Measurements from ENCODE around the gene IGDCC3. TPM values are rescaled to one million over a fixed set of nuclear protein-coding genes. Genes with fewer than 3 reads are reported as not detected.

The IGDCC3 gene
- polyA plus RNA-seq, 3 donors, result 0.01 to 0.79 TPM; not detected in 1

DNA sequence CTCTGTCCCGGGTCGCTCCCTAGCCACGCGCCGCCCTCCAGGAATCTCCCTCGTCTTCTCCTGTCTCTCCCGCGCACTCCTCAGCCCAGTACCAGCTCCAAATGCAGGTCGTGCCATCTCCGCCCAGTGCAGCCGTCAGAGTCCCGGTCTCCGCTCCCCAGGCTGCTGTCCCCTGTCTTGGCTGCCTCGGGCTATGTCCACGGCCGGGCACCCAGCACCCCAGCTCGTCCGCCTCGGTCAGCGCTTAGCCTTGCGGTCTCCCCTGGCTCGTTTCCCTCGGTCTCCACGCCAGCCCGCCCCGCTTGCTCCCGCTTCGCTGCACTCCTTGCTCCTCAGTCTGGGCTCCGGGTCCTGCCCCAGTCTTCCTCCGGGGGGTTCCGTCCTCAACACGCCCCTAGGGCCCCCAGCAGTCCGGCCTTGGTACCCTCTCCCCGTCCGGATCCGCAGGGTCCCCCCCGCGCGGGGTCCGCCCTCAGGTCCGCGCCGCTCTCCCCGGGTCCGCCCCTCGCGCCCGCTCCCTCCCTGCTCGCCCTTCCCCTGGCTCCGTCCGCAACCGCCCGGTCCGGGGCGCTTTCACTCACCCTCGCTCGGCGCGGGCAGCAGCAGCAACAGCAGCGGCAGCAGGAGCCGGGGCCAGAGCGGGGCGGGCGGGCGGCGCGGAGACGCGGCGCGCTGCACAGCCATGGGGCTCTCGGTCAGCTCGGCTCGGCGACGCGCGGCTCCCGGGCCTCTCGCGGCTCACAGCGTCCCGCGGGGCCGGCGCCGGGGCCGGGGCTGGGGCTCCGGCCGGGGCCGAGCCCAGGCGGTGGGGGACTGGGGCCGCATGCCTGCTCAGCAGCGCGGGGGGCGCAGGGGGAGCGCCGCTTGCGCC lies 462 bp downstream of the IGDCC3 start:
- 0% methylated on average over 55 to 99 of the region's 99 CpGs for WGBS, 3 donors
- H3K27ac ChIP-seq (ENCODE audit: low read depth, low read length), result no peak overlapping the region

DNA sequence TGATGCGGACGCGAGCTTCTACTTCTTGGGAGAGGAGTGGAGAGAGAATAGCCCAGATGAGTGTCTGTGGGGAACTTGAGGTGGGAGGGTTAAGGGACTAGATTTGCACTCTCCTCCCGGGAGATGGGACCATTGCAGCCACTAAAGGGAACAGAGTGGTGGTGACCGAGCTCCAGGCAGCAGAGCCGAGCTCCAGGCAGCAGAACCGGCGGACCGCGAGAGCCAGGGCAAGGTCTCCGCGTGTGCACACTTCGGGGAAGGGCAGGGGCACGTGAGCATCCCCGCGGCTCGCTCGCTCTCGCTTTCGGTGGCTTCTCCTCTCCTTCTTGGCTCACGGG lies 1.1 kb downstream of the IGDCC3 start:
- no peak overlapping the region for H3K27ac ChIP-seq (ENCODE audit: low read depth, low read length)
- WGBS, 3 donors, result 0 to 2% (median 1%) methylated on average over 20 to 21 of the region's 21 CpGs

DNA sequence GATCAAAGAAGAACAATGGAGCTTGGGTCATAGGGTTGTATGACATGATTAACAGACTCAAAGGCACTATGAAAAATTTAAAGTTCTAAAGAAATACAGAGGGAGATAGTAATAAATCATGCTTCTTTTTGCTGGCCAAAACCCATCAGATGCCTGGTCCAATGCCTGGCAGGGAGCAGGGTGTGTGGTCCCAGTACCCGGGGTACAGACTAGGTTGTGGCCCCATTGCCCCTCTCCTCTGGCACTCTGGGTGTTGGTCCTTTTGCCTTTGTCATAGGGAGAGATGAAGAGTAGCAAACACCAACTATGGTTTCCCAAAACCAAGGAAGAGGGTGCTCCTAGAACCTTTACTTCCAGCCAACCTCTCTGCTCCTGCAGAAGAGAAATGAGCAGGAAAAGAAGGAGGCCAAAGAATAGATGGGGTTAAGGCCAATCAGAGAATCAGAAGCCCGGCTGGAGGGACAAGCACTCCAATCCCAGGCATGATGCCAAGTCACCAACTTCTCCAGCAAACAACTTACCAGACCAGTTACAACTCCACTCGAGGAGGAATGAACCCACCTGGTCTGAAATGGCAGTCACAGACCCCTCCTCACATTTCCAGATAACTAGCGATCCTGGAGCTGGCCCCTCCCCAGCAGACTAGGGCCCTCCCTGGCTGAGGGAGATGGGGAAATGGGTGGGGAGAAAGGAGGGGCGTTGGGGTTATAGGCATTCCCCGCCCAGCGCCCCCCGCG lies 1.8 kb downstream of the IGDCC3 start:
- 14 to 23% (median 22%) methylated on average over 6 to 9 of the region's 9 CpGs for WGBS, 3 donors
- H3K27ac ChIP-seq (ENCODE audit: low read depth, low read length), result no peak overlapping the region

DNA sequence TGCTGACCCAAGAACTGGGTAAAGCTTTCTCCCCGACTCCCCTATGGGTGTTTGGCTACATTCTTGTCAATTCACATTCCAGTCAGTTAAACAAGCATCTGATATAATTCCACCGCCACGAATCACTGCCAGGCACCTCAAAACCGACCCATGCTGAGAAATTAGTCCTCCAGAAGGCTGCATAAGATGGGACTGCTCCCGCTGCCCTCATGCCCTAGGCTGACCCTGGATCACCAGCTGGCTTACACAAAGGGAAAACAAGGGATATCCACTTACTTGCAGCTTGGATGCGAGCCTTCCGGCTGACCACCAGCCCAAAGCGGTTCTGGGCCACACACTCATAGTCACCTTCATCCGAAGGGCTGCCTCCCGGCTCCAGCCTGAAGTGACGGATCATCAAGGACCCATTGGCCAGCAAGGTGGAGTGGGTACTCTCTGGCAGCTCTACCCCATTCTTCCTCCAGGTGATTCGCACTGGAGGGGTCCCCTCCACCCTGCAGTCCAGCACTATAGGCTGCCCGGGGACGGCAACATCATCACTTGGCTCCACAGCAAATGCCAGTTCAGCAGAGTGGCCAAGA lies 2.9 kb downstream of the IGDCC3 start:
- H3K27ac ChIP-seq (ENCODE audit: low read depth, low read length), result no peak overlapping the region
- 84 to 93% (median 93%) methylated on average over 14 of the region's 14 CpGs for WGBS, 3 donors

DNA sequence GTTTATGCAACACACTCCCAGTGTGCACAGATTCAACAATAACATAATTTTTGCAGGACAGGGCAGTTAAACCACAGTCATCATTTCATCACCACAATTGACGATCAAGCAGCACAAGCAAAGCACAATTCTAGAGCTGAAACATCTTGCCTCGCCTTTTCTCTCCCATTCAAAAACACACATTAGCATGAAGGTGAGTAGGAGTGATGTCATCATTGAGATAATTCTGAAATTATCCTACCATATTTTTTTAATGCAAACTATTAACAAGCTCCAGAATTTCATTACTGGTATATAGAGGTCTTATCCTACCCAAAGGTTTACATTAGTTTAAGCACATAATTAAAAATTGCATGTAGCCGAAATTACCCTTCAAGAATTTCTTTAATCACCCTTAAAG lies 3.5 kb downstream of the IGDCC3 start:
- 76 to 81% (median 78%) methylated on average over 3 of the region's 3 CpGs for WGBS, 3 donors

DNA sequence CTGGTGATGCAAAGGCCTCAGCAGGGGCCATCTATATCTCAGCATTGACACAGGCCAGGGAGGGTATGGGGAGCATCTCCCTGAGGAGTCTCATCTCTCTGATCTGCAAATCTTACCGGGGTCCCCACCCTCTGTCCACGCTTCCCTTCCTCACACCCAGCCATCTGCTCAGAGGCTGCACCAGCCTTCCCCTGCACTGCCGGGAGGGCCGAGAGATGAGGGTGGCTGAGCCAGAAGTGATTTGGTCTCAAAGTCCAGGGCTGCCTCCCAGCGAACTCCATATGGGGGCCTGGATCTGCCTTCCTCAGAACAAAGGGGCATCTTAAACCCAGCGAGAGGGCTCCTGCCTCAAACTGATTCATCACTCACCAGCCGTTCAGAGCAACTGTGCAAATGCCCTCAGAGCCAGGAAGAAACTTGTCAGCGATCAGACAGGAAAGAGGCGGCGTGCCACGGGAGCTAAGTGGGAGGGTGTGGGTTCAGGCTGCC lies 4.6 kb downstream of the IGDCC3 start:
- 52 to 77% (median 60%) methylated on average over 11 of the region's 11 CpGs for WGBS, 3 donors
- no peak overlapping the region for H3K27ac ChIP-seq (ENCODE audit: low read depth, low read length)

More for the DNA sequence above, 3.5 kb downstream of the IGDCC3 start:
- no peak overlapping the region for H3K27ac ChIP-seq (ENCODE audit: low read depth, low read length)

DNA sequence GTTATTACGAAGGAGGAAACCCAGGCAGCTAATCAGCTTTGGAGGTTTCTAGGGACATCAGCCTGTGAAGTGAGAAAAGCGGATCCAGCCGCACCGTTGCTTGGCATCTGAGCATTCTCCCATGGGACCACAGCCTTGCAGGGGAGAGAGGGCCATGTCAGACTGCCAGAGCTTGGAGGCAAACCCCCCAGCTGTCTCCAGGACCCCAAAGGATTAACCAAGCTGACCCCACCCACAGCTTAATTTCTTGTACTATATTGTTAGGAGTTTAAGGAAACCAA lies 5.1 kb downstream of the IGDCC3 start:
- WGBS, 3 donors, result 80 to 87% (median 87%) methylated on average over 4 of the region's 4 CpGs
- no peak overlapping the region for H3K27ac ChIP-seq (ENCODE audit: low read depth, low read length)

DNA sequence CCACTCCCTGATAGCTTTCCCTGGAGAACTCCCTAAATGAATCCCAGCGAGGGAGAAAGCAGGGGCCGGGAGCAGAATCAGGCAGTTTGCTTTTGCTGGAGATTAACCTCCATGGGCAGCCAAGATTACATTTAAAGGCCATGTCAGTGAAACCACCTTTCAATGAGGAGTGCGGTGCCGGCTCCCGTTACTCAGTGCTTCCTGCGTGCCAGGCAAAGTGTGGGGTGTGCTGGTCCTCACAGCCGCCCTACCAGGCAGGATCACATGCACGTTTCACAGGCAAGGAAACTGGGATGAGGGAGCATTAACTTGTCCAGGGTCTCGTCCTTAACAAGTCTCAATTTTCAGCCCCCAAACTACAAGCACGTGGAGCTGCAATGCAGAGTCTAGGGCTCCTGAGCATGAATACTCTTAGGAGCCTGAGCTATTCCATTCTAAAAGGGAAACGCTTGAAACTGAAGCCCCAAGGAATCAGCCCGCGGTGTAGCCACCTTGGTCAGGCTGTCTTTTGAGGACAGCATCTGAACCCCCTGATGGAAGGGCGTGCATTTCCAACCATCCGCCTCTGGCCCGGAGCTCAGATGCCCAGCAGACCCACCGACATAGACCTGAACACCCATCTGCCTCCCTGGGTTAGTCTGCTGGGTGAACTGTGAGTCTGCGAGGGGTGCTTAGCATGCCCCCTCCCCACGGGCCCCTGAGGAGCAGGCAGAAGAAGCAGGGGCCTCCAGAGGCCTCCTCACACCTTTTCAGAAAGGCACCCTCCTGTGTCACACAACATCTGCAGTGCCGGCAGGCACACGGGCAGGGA lies 5.6 kb downstream of the IGDCC3 start:
- 84 to 88% (median 87%) methylated on average over 21 of the region's 21 CpGs for whole genome bisulfite sequencing, 3 donors
- H3K27ac ChIP-seq (ENCODE audit: low read depth, low read length), result no peak overlapping the region

DNA sequence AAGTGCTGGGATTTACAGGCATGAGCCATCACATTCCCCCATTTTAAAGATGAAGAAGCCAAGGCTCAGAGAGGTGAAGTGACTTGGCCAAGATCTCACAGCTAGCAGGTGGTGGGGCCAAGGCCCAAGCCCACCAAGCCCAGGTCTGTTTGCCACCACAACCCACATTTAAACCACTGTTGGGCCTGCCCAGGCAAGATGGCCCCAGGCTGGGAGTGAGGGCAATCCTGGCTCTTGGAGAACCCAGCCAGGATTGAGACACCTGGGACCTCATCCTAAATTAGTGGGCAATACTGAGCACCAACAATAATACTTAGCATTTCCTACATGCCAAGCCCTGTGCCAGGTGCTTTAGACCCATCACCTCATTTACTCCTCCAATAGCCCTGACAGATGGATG lies 6.9 kb downstream of the IGDCC3 start:
- H3K27ac ChIP-seq (ENCODE audit: low read depth, low read length), result no peak overlapping the region

DNA sequence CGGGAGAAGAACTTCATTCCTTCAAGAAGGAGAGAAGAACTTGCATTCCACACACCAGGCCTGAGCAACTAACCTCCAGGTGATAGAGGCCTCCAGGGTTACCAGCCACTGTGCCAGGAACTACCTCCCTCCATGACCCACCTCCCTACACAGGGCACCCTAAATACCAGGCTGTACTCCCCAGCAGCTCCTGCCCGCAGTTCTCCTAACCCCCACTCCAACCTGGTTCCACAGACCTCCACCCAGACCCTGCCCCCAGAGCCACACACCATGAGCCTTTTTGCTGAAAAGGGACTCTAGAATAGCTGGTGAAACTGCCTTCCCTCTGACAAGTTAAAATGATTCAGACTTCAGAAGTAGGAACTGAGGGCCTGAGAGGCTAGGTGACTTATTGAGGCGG lies 8.2 kb downstream of the IGDCC3 start:
- WGBS, 3 donors, result 96 to 98% (median 97%) methylated on average over 3 of the region's 3 CpGs
- no peak overlapping the region for H3K27ac ChIP-seq (ENCODE audit: low read depth, low read length)

DNA sequence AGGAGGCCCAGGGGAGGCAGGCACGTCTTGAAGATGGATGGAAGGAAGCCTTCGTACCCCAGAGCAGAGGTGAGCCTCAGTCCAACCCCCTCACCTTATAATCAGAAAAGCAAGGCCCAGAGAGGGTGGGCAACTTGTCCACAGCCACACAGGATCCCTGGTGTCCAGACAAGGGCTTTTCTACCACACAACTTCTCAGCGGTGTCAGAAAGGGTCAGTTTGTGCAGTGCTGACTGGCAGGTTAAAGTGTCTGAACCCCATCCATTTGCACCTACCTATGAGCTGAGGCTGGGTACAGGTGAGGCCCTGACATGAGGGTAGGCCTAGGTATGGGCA lies 8.6 kb downstream of the IGDCC3 start:
- WGBS, 3 donors, result 84 to 87% (median 86%) methylated on average over 3 of the region's 3 CpGs
- H3K27ac ChIP-seq (ENCODE audit: low read depth, low read length), result no peak overlapping the region

DNA sequence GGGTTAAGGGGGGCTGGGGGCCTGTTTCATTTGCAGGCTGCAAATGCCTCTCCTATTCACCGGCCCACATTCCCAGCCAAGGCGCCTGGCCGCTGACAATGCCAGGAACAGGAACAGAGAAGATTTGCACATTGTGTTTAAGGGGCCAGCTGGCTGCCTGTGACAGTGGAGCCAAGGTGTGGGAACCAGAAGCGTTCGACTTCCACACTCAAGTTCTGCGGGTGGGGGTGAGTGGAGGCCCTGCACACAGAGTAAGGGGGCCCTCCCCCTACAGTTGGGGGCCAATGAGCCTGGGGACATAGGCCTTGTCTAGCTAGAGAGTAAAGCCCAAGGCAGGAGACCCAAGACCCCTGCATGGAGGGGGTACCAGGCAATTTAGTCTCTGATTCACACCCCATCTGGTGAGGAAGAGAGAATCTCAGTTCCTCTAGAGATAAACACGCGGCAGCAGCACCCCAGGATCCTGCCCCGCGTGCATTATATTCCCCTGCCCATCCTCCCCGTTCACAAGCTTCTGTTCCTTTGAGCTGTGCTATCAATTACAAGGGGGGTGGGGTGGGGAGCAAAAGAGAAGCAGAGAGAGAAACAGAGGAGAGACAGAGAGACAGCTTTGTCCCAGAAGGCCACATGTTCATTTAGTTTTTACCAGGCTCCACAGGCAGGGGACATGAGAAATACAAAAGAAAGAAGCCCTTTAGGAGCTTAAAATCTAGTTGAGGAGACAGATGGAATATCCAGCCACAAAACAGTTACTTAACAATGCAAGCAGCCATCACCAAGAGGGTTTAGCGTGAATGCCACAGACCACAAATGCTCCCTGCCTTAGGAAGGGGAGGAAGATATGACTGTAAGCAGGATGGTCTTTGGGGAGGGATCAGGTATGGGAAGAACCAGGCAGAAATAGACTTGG lies 9.2 kb downstream of the IGDCC3 start:
- 65 to 69% (median 68%) methylated on average over 12 of the region's 12 CpGs for WGBS, 3 donors
- H3K27ac ChIP-seq (ENCODE audit: low read depth, low read length), result no peak overlapping the region

DNA sequence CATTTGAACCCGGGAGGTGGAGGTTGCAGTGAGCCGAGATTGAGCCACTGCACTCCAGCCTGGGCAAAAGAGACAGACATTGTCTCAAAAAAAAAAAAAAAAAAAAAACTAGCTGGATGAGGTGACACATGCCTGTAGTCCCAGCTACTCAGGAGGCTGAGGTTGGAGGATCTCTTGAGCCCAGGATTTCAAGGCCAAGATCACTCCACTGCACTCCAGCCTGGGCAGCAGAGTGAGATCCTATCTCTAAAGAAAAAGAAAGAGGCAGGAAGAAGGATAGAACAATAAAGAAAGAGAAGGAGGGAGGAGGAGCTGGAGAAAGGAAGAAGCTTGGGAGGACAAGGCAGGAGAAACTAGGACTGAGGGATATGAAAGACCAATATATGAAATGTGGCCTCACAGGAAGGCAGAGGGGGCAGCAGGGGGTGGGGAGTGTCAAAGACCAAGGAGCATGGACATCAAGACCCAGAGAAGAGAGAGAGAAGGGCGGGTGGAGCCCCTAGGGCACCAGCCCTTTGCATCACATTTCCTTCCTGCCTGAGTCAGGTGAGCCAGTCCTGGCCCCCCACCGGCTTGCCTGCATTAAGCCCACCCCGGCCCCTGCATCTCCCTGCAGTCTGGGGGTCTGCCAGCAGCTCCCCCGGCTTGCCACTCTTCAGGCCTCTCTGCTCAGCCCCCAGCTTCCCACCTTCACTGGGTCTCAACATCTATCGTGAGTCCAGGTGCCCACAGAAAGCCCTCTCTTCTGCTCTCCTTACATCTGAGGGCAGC lies 11.5 kb downstream of the IGDCC3 start:
- 68 to 86% (median 80%) methylated on average over 7 of the region's 7 CpGs for WGBS, 3 donors
- no peak overlapping the region for H3K27ac ChIP-seq (ENCODE audit: low read depth, low read length)

DNA sequence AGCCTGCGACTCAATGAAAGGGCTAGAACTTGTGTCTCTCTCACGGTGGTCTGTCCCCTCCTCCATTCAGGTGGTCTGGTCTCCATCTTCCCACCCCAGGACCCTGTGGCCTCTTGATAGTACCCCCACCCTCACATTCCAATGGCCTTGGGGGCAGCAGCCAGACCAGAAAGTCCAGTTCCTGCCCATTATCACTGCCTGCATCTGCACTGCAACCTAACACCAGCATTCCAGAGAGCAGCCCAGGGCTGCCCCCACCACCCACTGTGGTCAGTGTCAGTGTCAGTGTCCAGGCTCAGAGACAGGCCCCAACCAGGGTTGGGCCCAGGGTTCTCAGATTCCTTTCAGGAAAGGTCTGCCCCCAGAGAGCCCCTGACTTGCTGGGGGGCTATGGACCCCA lies 12.6 kb downstream of the IGDCC3 start:
- WGBS, 3 donors, result 74 to 89% (median 88%) methylated on average over 2 of the region's 2 CpGs
- no peak overlapping the region for H3K27ac ChIP-seq (ENCODE audit: low read depth, low read length)

DNA sequence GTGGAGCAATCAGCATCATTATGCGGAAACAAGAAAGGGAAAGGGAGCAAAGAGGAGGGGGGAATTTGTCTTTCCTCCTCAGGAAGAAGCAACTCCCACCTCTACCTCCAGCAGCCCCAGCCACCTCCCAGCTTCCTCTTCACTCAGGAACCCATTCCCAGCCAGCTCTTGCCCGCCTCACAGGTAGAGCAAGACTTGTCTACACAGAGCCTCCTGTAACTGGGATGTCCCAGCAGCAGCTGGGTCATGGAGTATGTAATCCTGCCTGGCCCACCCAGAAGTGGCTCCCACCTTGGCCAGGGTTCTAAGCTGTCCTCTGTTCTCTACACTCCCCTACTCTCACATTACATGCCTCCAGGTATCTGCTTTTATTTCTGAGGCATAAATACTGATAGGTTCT lies 14.0 kb downstream of the IGDCC3 start:
- 78 to 88% (median 87%) methylated on average over 2 of the region's 2 CpGs for WGBS, 3 donors
- no peak overlapping the region for H3K27ac ChIP-seq (ENCODE audit: low read depth, low read length)

DNA sequence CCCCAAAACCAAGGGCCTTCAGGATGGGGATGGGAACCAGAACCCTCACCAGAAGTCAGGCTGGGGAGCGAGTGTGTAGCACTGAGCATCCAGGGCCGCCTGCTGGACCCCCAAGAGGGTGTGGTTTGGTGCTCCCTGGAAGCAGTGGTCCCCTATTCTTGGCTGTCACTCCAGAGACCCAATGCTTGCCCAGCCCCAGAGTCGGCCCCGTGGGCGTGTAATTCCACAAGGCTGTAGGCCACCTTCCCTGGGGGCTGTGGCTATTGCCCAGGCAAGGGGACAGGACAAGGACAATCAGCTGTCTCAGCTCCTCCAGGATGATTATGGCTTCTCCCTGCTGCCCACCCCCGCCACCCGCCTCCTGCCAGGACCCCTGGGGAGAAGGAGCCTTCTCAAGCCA lies 14.5 kb downstream of the IGDCC3 start:
- H3K27ac ChIP-seq (ENCODE audit: low read depth, low read length), result no peak overlapping the region
- WGBS, 3 donors, result 82 to 96% (median 88%) methylated on average over 7 of the region's 7 CpGs

DNA sequence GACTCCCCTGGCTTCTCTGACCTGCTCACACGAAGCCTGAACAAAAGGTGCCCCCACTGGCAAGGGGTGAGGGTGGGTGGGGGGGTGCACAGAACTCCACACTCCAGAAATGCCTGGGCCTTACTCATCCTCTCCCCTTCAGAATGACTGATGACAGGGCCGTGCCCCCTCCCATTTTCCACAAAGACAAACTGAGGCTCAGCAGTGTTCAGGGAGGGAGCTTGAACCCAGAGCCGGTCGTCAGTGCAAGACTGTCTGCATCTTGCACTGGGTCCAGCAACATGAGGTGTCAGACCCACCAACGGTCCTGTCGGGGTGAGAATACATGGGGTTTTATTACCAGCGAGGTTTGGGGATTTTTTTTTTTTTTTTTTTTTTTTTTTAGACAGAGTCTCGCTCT lies 15.3 kb downstream of the IGDCC3 start:
- WGBS, 3 donors, result 85 to 90% (median 87%) methylated on average over 8 of the region's 8 CpGs

More for the DNA sequence above, 15.3 kb downstream of the IGDCC3 start:
- H3K27ac ChIP-seq (ENCODE audit: low read depth, low read length), result no peak overlapping the region

Measured in adipose tissue (tissue), 3 donors.